Measurements from ENCODE around the gene RAB13. TPM values are rescaled to one million over a fixed set of nuclear protein-coding genes. Genes with fewer than 3 reads are reported as not detected.

RAB13 gene
- total RNA-seq, 4 donors from 2014 or later: 41.1 to 56.3 (median 46.6) TPM

DNA sequence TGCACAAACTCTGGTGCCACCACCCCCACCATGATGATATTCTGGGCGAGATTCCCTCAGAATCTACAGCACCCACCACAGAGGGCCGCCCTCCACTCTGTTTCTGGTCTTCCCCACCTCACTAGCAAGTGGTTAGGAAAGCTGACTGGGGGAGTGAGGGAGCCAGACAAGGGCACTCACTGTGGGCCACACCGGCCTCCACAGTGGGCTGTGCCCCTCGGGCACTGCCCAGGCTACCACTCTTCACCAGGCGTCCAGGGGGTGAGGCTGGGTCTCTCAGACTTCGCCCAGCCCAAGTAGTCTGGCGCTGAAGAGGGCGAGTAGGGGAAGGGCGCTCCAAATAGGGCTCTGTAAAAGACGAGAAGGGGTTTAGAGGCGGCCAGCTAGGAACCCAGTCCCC, 52.2 kb downstream of the RAB13 start:
- no peak for DNase-seq (ENCODE audit: extremely low spot score)
- intact Hi-C loops (cut with DNase I): no loop called here
- 96% methylated on average over 11 of the region's 11 CpGs for WGBS
- Histone ChIP-seq H3K36me3 (peaks cover 59 to 100% (median 90%) of the 10 kb centered on the region in 4 donors), H3K4me3 (no peak overlapping the region), H3K27me3 (no peaks in the 10 kb centered on the region), H3K9me3 (no peaks in the 10 kb centered on the region), H3K27ac (replicated peaks in 1 of 4) (no peak overlapping the region), H3K4me1 (peaks cover 0 to 1% (median 0%) of the 10 kb centered on the region in 4 donors)
- TF ChIP-seq POLR2AphosphoS5 (IDR thresholded peaks at IDR 0.05) (no peak), POLR2A (IDR thresholded peaks at IDR 0.05; ENCODE audit: low read depth) (no peak), EP300 (IDR thresholded peaks at IDR 0.05) (no peak)
- TF ChIP-seq, protein P1, sequence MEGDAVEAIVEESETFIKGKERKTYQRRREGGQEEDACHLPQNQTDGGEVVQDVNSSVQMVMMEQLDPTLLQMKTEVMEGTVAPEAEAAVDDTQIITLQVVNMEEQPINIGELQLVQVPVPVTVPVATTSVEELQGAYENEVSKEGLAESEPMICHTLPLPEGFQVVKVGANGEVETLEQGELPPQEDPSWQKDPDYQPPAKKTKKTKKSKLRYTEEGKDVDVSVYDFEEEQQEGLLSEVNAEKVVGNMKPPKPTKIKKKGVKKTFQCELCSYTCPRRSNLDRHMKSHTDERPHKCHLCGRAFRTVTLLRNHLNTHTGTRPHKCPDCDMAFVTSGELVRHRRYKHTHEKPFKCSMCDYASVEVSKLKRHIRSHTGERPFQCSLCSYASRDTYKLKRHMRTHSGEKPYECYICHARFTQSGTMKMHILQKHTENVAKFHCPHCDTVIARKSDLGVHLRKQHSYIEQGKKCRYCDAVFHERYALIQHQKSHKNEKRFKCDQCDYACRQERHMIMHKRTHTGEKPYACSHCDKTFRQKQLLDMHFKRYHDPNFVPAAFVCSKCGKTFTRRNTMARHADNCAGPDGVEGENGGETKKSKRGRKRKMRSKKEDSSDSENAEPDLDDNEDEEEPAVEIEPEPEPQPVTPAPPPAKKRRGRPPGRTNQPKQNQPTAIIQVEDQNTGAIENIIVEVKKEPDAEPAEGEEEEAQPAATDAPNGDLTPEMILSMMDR (IDR thresholded peaks at IDR 0.05): no peak

DNA sequence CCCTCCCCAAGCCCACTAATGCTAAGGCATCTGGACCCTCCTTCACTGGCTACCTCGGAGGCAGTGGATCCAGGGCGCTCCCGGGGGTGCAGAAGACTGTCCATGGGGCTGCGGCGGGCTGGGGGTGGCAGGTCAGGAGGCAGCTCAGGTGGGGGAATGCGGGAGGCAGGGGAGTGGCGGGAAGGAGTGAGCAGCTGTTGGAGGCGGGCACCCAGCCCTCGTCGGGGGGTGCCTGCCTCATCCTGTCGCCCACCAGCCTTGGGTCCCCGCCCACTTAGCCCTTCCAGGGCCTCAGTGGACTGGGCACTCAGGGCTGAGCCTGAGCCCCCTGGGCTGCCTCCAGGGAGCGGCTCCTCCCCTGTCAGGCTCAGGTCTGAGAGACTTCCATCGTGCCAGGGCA, 52.7 kb downstream of the RAB13 start:
- Histone ChIP-seq H3K4me3 (no peak overlapping the region), H3K36me3 (peaks cover 59 to 96% (median 87%) of the 10 kb centered on the region in 4 donors), H3K27ac (replicated peaks in 1 of 4) (no peak overlapping the region), H3K27me3 (no peaks in the 10 kb centered on the region), H3K4me1 (peaks cover 0 to 6% (median 2%) of the 10 kb centered on the region in 4 donors), H3K9me3 (no peaks in the 10 kb centered on the region)
- no peak for DNase-seq (ENCODE audit: extremely low spot score)
- TF ChIP-seq EP300 (IDR thresholded peaks at IDR 0.05): no peak
- TF ChIP-seq POLR2AphosphoS5 (IDR thresholded peaks at IDR 0.05): no peak
- no peak for TF ChIP-seq POLR2A (IDR thresholded peaks at IDR 0.05; ENCODE audit: low read depth)
- TF ChIP-seq, protein P1 (IDR thresholded peaks at IDR 0.05): no peak
- intact Hi-C loops (cut with DNase I): no loop called here
- WGBS: 91% methylated on average over 13 of the region's 14 CpGs

- 92% methylated on average over 14 of the region's 18 CpGs for WGBS
- Histone ChIP-seq H3K9me3 (no peaks in the 10 kb centered on the region), H3K36me3 (peaks cover 53 to 86% (median 78%) of the 10 kb centered on the region in 4 donors), H3K4me1 (peaks cover 0 to 11% (median 3%) of the 10 kb centered on the region in 4 donors), H3K27ac (replicated peaks in 1 of 4) (no peak overlapping the region), H3K4me3 (no peak overlapping the region), H3K27me3 (no peaks in the 10 kb centered on the region)
- TF ChIP-seq, protein P1 (IDR thresholded peaks at IDR 0.05): no peak
- TF ChIP-seq EP300 (IDR thresholded peaks at IDR 0.05) (no peak), POLR2A (IDR thresholded peaks at IDR 0.05; ENCODE audit: low read depth) (no peak), POLR2AphosphoS5 (IDR thresholded peaks at IDR 0.05) (no peak)
- intact Hi-C loops (cut with DNase I): no loop called here
- DNase-seq (ENCODE audit: extremely low spot score): no peak
Measured at GRCh38 chr1:153932156-153933131, 53.7 kb downstream of the RAB13 start.

Small RNAs within 50 kb of the gene (small RNA-seq; reads per million reads assigned to genes)
- 0 to 0.17 (median 0) reads per million in 3 donors for gene MIR6737

Other genes with a start within 250 kb of the RAB13 start
- gene SLC27A3, start 210.9 kb downstream of the RAB13 start, total RNA-seq: 10 to 100 TPM; 12.9 to 29.5 (median 19.9) TPM
- 10 to 100 TPM; 21.9 to 30.5 (median 26.4) TPM for gene GATAD2B, start 63.4 kb downstream of the RAB13 start, total RNA-seq
- 10 to 100 TPM; 19.2 to 30.4 (median 26.2) TPM for gene DENND4B, start 39.6 kb downstream of the RAB13 start, total RNA-seq
- 10 to 100 TPM; 12.5 to 20.4 (median 17.6) TPM for gene CRTC2, start 27.7 kb downstream of the RAB13 start, total RNA-seq
- 100 to 1,000 TPM in 3 of 4 donors, 10 to 100 TPM in 1; 74.3 to 114 (median 104) TPM for gene SLC39A1, start 22.8 kb downstream of the RAB13 start, total RNA-seq
- 1 to 10 TPM; 2.9 to 7.6 (median 6.8) TPM for gene CREB3L4, start 18.4 kb downstream of the RAB13 start, total RNA-seq
- 100 to 1,000 TPM; 175 to 238 (median 216) TPM for gene JTB, start 8.7 kb downstream of the RAB13 start, total RNA-seq
- gene RPS27, start 4.4 kb upstream of the RAB13 start, total RNA-seq: 1,000 to 10,000 TPM; 1,242 to 3,317 (median 2,693) TPM
- gene NUP210L, start 168.7 kb upstream of the RAB13 start, total RNA-seq: not detected
- gene TPM3, start 205.8 kb upstream of the RAB13 start, total RNA-seq: 100 to 1,000 TPM in 3 of 4 donors, 10 to 100 TPM in 1; 75.6 to 205 (median 131) TPM
- gene CFAP141, start 220.0 kb upstream of the RAB13 start, total RNA-seq: not detected
- 10 to 100 TPM; 53.6 to 79.7 (median 63.4) TPM for gene UBAP2L, start 234.6 kb upstream of the RAB13 start, total RNA-seq

Measured in esophagus muscularis mucosa (tissue), 4 donors.